ENCODE data around the gene TBC1D5. TPM values are rescaled to one million over a fixed set of nuclear protein-coding genes. Genes with fewer than 3 reads are reported as not detected.

The TBC1D5 gene
- total RNA-seq, 1 experiment from 2014 or later: 30.4 TPM

DNA sequence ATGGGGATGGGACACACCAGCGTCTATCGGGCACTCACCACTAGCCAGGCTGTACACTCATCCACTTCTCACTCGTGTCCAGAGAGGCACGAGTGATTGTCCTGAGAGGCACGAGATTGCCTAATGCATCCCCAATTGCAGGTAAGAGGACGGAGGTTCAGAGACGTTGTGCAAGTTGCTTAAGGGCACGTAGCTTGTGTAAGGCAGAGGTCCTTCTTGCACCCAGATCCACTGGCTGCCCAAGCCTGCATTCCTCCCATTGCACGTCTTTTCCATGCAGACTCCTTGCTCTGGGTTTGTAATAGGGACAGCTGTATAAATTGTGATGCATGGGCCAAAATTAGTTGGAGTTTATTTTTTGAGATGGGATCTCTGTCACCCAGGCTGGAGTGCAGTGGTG, 593.4 kb downstream of the TBC1D5 start:
- POLR2A ChIA-PET: no interaction called here
- no peak for TF ChIP-seq SIN3A (IDR thresholded peaks at IDR 0.05; ENCODE audit: borderline replicate concordance, insufficient read depth, low read depth, low read length)
- ATAC-seq: no peak
- Histone ChIP-seq H3K27ac (ENCODE audit: low read length) (no peak overlapping the region), H3K9me3 (ENCODE audit: control insufficient read depth, insufficient read depth, low read depth, low read length) (no peaks in the 10 kb centered on the region), H3K4me3 (ENCODE audit: low read depth in 2 of 2, low read length in 2 of 2) (no peak overlapping the region), H3K4me1 (ENCODE audit: control insufficient read depth, insufficient read depth, low read length) (no peaks in the 10 kb centered on the region), H3K36me3 (ENCODE audit: control insufficient read depth, insufficient read depth, low read length) (no peaks in the 10 kb centered on the region), H3K27me3 (ENCODE audit: control insufficient read depth, insufficient read depth, low read length) (no peaks in the 10 kb centered on the region)
- BruUV-seq (replicated peaks): no TSS peak
- intact Hi-C loops (cut with micrococcal nuclease; ENCODE audit: unreplicated experiment): no loop called here
- in situ Hi-C loops (cut with HindIII; ENCODE audit: low pct_unique_long_range_greater_than_20kb, low sequenced_read_pairs): no loop called here
- DNase-seq (ENCODE audit: low read depth, low spot score): no peak
- CTCF ChIA-PET: no interaction called here

DNA sequence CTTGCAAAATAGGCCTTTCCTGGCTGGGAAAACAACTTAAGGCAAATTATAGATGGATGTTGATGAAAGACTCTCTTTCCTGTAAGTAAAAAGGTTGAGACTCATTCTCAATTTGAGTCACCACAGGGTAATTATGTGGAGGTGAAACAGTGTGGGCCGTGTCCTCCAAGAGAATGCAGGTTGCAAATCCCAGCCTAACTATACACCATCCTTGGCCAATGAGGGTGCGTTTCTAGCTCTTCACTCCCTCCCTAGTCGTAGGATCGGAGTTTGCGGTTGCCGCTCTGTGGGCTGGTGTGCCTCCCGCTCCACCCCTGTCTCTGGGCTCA, 597.8 kb downstream of the TBC1D5 start:
- DNase-seq (ENCODE audit: low read depth, low spot score) (no peak), ATAC-seq (no peak)
- Histone ChIP-seq H3K27ac (ENCODE audit: low read length) (no peak overlapping the region), H3K27me3 (ENCODE audit: control insufficient read depth, insufficient read depth, low read length) (no peaks in the 10 kb centered on the region), H3K4me3 (ENCODE audit: low read depth in 2 of 2, low read length in 2 of 2) (no peak overlapping the region), H3K4me1 (ENCODE audit: control insufficient read depth, insufficient read depth, low read length) (no peaks in the 10 kb centered on the region), H3K36me3 (ENCODE audit: control insufficient read depth, insufficient read depth, low read length) (no peaks in the 10 kb centered on the region), H3K9me3 (ENCODE audit: control insufficient read depth, insufficient read depth, low read depth, low read length) (no peaks in the 10 kb centered on the region)
- TF ChIP-seq, protein P1, sequence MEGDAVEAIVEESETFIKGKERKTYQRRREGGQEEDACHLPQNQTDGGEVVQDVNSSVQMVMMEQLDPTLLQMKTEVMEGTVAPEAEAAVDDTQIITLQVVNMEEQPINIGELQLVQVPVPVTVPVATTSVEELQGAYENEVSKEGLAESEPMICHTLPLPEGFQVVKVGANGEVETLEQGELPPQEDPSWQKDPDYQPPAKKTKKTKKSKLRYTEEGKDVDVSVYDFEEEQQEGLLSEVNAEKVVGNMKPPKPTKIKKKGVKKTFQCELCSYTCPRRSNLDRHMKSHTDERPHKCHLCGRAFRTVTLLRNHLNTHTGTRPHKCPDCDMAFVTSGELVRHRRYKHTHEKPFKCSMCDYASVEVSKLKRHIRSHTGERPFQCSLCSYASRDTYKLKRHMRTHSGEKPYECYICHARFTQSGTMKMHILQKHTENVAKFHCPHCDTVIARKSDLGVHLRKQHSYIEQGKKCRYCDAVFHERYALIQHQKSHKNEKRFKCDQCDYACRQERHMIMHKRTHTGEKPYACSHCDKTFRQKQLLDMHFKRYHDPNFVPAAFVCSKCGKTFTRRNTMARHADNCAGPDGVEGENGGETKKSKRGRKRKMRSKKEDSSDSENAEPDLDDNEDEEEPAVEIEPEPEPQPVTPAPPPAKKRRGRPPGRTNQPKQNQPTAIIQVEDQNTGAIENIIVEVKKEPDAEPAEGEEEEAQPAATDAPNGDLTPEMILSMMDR (IDR thresholded peaks at IDR 0.05): no peak
- TF ChIP-seq POLR2AphosphoS5 (IDR thresholded peaks at IDR 0.05; ENCODE audit: low read depth, low read length) (no peak), SIN3A (IDR thresholded peaks at IDR 0.05; ENCODE audit: borderline replicate concordance, insufficient read depth, low read depth, low read length) (no peak), TCF7L2 (IDR thresholded peaks at IDR 0.05; ENCODE audit: low read depth, low read length) (no peak)
- TF ChIP-seq, protein P2, sequence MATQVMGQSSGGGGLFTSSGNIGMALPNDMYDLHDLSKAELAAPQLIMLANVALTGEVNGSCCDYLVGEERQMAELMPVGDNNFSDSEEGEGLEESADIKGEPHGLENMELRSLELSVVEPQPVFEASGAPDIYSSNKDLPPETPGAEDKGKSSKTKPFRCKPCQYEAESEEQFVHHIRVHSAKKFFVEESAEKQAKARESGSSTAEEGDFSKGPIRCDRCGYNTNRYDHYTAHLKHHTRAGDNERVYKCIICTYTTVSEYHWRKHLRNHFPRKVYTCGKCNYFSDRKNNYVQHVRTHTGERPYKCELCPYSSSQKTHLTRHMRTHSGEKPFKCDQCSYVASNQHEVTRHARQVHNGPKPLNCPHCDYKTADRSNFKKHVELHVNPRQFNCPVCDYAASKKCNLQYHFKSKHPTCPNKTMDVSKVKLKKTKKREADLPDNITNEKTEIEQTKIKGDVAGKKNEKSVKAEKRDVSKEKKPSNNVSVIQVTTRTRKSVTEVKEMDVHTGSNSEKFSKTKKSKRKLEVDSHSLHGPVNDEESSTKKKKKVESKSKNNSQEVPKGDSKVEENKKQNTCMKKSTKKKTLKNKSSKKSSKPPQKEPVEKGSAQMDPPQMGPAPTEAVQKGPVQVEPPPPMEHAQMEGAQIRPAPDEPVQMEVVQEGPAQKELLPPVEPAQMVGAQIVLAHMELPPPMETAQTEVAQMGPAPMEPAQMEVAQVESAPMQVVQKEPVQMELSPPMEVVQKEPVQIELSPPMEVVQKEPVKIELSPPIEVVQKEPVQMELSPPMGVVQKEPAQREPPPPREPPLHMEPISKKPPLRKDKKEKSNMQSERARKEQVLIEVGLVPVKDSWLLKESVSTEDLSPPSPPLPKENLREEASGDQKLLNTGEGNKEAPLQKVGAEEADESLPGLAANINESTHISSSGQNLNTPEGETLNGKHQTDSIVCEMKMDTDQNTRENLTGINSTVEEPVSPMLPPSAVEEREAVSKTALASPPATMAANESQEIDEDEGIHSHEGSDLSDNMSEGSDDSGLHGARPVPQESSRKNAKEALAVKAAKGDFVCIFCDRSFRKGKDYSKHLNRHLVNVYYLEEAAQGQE (IDR thresholded peaks at IDR 0.05; ENCODE audit: insufficient read depth in 1 of 2, low read depth in 2 of 2, low read length in 1 of 2): no peak
- no TSS peak for BruUV-seq (replicated peaks)
- intact Hi-C loops (cut with micrococcal nuclease; ENCODE audit: unreplicated experiment): no loop called here
- ChIA-PET CTCF (no interaction called here), POLR2A (no interaction called here)
- in situ Hi-C loops (cut with HindIII; ENCODE audit: low pct_unique_long_range_greater_than_20kb, low sequenced_read_pairs): no loop called here

DNA sequence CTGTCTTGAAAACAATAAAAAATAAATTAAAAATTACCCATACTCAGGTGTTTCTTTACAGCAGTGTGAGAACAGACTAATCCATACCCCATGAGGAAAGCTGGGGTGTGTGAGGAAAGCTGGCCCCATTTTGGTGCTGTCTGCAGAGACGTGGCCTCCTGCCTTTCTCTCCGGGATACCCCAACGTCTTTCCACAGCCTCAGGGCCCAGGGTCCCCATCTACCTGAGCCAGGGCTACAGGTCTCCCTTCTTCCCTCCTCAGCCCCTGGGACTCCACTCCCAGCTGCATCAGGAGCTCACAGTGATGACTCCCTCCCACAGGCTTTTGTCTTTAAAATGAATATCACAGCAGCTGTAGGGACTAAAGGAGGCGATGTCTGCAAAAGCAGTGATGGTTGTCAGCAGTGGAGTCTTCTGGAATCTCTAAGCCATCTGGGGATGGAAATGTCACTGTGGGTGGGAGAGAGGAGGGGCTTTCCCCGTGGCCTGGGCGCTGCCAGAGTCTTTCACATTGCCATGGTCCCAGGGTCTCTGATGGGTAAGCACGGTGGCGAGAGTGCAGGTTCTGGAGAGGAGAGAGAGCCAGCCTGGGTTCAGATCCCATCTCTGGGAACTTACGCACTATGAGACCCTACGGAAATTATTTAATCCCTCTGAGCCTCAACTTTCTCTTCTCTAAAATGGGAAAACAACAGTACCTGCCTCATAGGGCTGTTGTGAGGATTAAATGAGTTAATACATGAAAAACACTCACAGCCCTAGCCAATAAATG, 598.4 kb downstream of the TBC1D5 start:
- ChIA-PET POLR2A (no interaction called here), CTCF (no interaction called here)
- Histone ChIP-seq H3K9me3 (ENCODE audit: control insufficient read depth, insufficient read depth, low read depth, low read length) (no peaks in the 10 kb centered on the region), H3K36me3 (ENCODE audit: control insufficient read depth, insufficient read depth, low read length) (no peaks in the 10 kb centered on the region), H3K27me3 (ENCODE audit: control insufficient read depth, insufficient read depth, low read length) (no peaks in the 10 kb centered on the region), H3K4me1 (ENCODE audit: control insufficient read depth, insufficient read depth, low read length) (no peaks in the 10 kb centered on the region), H3K27ac (ENCODE audit: low read length) (no peak overlapping the region), H3K4me3 (ENCODE audit: low read depth in 2 of 2, low read length in 2 of 2) (no peak overlapping the region)
- TF ChIP-seq, protein P1 (IDR thresholded peaks at IDR 0.05): no peak
- no peak for TF ChIP-seq SIN3A (IDR thresholded peaks at IDR 0.05; ENCODE audit: borderline replicate concordance, insufficient read depth, low read depth, low read length)
- TF ChIP-seq TCF7L2 (IDR thresholded peaks at IDR 0.05; ENCODE audit: low read depth, low read length): no peak
- no peak for TF ChIP-seq POLR2AphosphoS5 (IDR thresholded peaks at IDR 0.05; ENCODE audit: low read depth, low read length)
- TF ChIP-seq, protein P2 (IDR thresholded peaks at IDR 0.05; ENCODE audit: insufficient read depth in 1 of 2, low read depth in 2 of 2, low read length in 1 of 2): no peak
- in situ Hi-C loops (cut with HindIII; ENCODE audit: low pct_unique_long_range_greater_than_20kb, low sequenced_read_pairs): no loop called here
- no peak for ATAC-seq
- intact Hi-C loops (cut with micrococcal nuclease; ENCODE audit: unreplicated experiment): no loop called here
- BruUV-seq (replicated peaks): no TSS peak
- DNase-seq (ENCODE audit: low read depth, low spot score): no peak

Measured in Panc1 (cell line).